GM11168 (cell line): ENCODE results near the gene ZNF556.
"Not testable (repeated sequence)": the region's sequence is repeated elsewhere in the genome, so short reads cannot be mapped to it uniquely, and the experiment has no call there.

ENCODE experiments used
- in situ Hi-C: fragments of 300-500 bp; cut with MboI; formaldehyde crosslinking; loops from one replicate; pipeline ENCODE4 v1.12.0; 2022; ENCODE audit warnings: low sequenced_read_pairs; ENCODE audit not compliant: unreplicated experiment

The ZNF556 gene

GRCh38 chr19:2852598-2852997 is 14.5 kb upstream of the ZNF556 start:
- in situ Hi-C loops = no loop called here

- in situ Hi-C loops = no loop called here
Measured at GRCh38 chr19:2853015-2853606, 14.0 kb upstream of the ZNF556 start.

- in situ Hi-C loops = no loop called here
Measured at GRCh38 chr19:2854849-2855248, 12.3 kb upstream of the ZNF556 start.

- in situ Hi-C loops = no loop called here
Measured at GRCh38 chr19:2856457-2857050, 10.6 kb upstream of the ZNF556 start.

GRCh38 chr19:2858864-2859263 is 8.3 kb upstream of the ZNF556 start:
- in situ Hi-C loops = no loop called here

GRCh38 chr19:2863816-2864215 is 3.3 kb upstream of the ZNF556 start:
- in situ Hi-C loops = no loop called here

- in situ Hi-C loops = no loop called here
Measured at GRCh38 chr19:2865334-2866100, 1.6 kb upstream of the ZNF556 start.

- in situ Hi-C loops = no loop called here
Measured at GRCh38 chr19:2866495-2867024, 575 bp upstream of the ZNF556 start.

GRCh38 chr19:2869618-2870017 is 2.5 kb downstream of the ZNF556 start:
- in situ Hi-C loops = no loop called here

- in situ Hi-C loops = not testable (repeated sequence)
Measured at GRCh38 chr19:2872175-2872574, 5.0 kb downstream of the ZNF556 start.

GRCh38 chr19:2877398-2878331 is 10.5 kb downstream of the ZNF556 start:
- in situ Hi-C loops = no loop called here

- in situ Hi-C loops = no loop called here
Measured at GRCh38 chr19:2883686-2884439, 16.7 kb downstream of the ZNF556 start.

- in situ Hi-C loops = no loop called here
Measured at GRCh38 chr19:2885736-2886135, 18.6 kb downstream of the ZNF556 start.

- in situ Hi-C loops = no loop called here
Measured at GRCh38 chr19:2887391-2887914, 20.3 kb downstream of the ZNF556 start.

GRCh38 chr19:2888731-2889224 is 21.6 kb downstream of the ZNF556 start:
- in situ Hi-C loops = no loop called here

GRCh38 chr19:2890531-2890930 is 23.4 kb downstream of the ZNF556 start:
- in situ Hi-C loops = not testable (repeated sequence)

- in situ Hi-C loops = no loop called here
Measured at GRCh38 chr19:2896694-2897093, 29.6 kb downstream of the ZNF556 start.

GRCh38 chr19:2900296-2901252 is 33.4 kb downstream of the ZNF556 start, which contains the start of gene ZNF57:
TSS of gene ZNF57 (plus strand) at chr19:2900928. CDS start at chr19:2901046, 118 bp downstream.
- in situ Hi-C loops = no loop called here
